DMS153 treated with DMSO at 0.1 percent for 48 hours (cell line): Measurements from ENCODE around the gene CCDC40.

Experiments used
- DNase-seq: peaks from one replicate; lab custom pipeline; 2025; ENCODE audit not compliant: unreplicated experiment; lab: John Stamatoyannopoulos, UW

The CCDC40 gene

DNA sequence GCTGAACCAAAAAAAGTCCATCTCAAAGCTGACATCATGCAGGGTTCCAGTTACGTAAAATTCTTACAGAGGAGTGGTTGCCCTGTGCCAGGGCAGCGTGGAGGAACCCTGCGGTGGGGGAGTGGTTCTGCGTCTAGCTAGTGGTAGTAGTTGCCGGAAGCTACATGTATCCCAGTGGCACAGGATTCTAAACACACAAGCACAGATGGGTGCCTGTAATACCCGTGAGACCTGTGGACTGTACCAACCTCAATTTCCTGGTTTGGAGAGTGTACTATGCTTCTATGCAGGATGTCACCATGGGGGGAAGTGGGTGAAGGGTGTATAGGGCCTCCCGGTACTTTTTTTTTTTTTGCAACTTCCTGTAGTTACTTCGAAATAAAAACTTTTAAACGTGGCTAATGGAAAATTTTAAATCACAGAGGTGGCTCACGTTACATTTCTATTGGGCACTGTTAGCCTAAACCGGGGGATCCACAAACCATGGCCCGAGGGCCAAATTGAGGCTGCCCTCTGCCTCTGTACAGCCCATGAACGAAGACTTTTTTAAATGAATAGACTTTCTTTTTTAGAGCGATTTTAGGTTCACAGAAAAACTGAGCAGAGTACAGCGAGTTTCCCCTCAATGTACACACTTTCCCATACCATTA is 39.3 kb upstream of the CCDC40 start:
- peak; percentile 7 for DNase-seq

DNA sequence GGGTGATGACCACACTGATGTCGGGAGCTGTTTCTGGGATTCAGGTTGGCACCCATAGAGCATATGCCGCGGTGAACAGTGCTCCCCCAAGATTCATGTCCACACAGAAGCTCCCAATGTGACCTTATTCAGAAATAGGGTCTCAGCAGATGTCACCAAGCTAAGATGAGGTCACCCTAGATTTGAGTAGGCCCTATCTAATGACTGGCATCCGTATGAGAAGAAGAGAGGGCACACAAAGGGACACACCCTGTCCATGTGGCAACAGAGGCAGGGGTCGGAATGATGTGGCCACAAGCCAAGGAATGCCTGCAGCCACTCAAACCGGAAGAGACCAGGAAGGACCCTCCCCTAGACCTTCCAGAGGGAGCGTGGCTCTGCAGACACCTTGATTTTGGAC is 36.3 kb upstream of the CCDC40 start:
- DNase-seq: no peak

DNA sequence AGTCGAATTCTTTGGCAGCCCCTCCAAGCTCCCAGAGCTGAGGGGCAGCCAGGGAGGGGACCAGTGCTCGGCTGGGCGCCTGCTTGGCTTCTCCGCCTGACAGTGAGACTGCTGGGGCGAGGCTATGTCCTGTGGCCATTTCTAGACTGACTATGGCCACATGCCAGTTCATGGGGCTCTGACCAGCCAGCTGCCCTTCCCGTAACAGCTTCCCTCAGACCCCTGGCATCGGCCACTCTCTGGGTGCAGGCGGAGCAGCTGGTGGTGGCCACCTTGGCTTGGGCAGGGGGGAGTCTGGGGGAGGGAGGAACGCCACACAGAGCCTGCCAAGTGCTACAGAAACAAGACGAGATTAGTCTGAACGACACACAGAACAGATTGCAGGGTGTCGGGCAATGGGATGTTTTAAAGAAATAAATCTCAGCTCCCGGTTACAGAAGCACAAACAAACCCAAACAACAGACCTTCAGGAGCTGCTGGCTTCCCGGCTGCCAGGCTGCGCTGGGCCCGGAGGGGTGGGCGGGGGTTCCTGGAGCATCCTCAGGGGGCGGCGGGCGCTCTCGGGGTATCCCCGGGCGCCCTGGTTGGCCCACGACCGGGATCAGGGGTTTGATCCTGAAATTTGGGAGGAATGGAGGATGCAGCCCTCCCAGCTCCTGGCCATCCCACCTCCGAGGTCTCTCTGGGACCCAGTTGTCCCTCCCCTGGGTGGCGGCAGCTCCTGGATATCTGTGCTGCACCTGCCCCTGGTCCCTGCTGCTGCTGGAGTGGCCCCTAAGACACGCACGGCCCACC is 35.3 kb upstream of the CCDC40 start:
- DNase-seq: no peak

DNA sequence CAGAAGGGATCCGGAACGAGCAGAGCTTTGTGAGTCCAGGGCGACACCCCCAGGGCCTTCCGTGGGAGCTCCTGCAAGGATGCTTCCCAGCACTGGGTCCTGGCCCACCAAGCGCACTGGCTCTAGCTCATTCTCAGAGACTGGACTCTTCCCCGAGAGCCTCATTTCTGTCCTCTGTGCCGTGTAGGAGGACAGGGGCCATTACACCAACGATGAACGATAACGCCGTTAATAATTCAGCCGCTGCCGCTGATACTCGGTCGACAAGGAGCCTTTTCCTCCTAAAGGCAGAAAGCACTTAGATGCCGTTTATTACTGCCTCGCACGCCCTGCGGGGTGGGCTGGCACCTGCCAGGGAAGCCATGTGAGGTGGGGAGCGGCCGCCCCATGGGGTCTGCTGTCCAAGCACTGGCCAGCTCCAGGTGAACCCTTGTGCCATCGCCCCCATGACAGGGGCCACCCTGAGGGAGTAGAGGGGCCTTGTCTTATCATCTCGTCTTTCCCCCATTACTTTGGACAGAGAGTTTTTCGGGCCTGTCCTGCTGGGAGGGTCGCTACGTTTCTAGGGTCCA is 34.3 kb upstream of the CCDC40 start:
- DNase-seq: no peak

DNA sequence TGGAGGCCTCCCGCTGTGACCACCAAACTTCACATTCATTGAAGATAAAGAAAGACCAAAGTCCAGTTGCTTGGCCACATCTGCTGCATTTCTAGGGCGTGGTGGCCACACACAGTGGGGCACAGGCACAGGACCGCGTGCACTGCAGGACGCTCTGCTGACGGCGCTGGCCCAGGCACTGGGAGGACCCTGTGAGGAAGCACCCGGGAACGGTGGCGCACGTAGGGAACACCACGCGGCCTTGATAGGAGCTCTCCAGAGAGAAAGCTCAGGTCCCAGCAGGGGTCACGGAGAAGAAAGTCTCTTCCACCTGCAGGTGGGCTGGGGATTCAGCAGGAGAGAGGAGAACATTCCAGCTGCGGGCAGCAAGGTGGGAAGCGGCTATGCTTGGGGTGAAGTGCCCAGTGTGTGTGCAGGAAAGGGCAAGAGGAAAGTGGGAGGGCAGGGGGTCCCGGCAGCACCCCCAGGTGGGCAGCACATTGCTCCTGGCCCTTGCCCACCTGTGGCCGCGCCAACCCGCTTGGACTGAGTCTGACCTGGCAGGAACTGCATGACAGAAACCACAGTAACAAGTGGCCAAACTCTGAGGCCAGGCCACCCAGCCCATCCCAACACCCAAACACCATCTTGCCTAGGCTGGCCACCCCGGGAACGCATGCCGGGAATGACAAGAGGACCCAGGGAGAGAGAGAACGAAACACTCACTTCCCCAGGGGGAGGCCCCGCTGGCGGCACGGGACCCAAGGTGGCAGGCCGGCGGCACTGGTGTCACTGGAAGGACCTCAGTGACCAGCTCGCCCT is 33.6 kb upstream of the CCDC40 start:
- DNase-seq: no peak

DNA sequence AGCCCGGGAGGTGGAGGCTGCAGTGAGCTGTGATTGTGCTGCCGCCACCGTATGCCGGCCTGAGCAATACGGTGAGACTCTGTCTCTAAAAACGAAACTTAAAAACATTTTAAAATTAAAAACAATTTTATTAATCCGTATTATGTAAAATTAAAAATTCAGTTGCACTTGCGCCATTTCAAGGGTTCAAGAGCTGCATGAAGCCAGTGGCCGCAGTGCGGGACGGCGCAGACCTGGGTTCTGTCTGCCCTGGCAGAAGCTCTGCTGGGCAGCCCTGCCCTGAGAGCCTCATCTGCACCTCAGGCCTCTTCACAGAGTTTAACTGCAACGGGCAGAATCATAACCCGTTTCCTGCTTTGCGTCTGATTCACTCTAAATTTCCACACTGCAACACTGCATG is 32.5 kb upstream of the CCDC40 start:
- no peak for DNase-seq

DNA sequence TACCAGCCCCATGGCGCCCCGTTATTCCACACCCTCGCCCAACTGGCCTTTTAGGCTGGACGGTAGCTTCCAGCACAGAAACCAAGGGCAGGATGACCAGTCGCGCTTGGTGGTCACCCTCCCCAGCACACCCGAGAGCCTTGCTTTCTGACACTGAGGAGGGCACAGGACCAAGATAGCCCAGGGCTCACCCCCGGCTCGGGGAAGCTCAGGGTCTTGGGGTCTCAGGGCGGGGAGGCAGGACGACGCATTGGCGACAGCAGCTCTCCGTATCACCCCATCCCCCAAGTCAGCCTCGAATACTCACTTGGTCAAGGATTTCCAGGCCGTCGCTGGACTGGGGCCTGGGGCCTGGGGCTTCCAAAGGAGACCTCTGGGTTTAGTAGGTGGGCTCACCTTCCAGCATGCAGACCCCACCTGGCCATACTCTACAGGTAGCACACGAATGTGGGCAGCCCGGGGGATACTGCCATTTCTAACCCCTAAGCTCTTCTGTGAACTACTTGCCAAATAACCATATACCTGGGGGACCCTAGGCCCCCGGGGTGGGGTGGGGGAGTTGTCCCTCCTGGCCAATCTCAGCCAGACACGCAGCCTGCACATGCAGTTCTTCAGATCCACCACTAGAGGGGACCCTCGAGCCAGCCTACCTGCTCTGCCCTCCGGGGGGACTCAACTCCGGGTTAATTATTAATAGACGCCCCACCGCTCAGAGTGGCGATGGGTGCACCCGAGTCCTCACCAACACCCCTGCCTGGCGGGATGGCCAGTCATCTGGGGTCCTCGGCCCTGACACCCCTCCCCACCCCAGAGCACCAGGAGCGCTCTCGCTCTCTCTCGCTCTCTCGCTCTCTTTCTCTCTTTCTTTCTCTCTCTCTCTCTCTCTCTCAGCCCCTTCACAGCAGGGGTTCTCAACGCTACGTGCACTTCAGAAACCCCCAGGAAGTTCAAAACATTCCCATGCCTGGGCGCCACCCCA is 30.8 kb upstream of the CCDC40 start:
- DNase-seq: peak; percentile 41

DNA sequence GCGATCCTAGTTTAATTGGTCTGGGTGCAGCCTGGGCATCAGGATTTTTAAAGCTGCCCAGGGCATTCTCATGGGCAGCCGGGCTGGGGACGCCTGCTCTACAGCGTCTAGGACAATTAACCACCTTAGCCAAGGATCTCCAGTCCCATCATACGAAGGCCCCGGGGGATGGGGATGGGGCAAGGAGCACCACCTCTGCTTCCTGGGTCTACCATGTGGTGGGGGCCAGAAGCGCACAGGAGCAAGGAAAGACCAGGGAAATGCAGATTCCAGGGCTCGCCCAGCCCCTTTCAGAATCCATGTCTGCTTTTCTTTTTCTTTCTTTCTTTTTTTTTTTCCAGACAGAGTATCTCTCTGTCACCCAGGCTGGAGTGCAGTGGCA is 30.1 kb upstream of the CCDC40 start:
- no peak for DNase-seq

DNA sequence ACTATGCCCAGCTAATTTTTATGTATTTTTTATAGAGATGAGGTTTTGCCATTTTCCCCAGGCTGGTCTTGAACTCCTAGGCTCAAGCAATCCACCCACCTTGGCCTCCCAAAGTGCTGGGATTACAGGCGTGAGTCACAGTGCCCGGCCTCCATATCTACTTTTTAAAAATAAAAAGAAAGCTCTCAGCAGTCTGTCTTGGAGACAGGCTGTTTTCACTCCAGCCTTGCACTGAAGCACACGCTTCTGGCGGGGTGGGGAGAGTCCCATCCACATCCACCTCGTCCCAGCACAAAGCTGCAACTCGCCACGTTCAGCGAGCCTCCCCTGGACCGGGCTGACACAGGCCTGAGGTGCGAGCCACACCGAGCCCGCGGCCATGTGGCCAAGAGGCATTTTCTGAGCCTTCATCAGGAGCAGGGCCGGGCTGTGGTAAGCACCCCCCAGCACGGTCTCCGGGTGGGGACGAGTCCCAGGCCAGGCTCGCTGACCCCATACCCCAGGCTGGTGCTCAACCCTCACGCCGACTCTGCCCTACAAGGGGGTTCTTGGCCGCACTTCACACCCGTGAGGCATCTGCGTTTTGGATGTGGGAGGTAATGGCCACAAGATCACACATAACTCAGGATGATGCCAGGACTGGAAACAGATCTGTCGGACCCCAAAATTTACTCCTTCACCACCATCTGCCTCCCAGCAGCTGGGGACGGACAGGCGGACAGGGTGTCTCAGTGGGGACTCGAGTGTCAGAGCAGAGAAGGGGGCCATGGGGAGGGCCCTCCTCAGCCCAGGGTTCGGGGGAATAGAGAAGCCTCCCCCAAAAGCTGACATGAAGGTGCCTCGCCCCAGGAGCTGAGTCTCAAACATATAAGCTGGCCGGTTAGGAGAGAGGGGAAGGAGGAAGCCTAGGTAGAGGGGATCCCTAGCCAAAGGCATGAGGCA is 29.4 kb upstream of the CCDC40 start:
- no peak for DNase-seq

DNA sequence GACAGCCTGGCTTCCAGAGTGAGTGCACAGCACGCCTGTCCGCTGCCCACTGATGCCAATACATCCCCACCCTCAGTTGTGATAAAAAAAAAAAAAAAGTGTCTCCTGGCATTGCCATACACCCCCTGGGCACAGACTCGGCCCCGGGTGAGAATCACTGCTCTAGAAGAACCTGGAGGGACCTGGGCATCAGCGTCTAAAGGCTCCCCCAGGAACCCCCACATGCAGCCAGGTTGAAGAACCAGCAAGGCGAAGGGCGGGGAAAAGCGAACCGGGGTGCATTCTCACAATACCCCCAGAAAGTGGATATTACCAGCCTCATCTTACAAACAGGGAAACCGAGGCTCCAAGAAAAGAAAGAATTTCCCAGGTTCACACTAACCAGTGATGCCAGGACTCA is 28.5 kb upstream of the CCDC40 start:
- DNase-seq: no peak

DNA sequence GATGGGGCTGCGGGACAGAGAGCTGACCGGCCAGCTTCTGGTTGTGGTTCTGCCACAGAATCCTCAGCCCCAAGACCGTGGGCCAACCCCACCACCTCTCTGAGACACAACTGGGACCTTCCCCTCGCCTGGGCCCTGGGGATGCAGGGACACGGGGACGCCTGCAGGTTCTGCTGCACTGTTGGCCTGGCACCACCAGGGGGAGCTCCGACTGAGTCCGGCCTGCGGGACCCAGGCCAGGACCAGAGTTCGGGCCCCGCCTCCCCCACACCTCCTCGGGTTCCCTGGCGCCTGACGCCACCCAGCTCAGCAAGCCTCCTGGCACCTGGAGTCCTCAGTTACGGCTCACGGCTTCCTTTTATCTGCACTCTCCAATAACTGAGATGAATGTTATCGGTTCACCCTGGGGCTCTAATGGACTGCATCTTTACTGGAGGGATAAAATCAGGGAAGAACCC is 28.0 kb upstream of the CCDC40 start:
- peak; percentile 86 for DNase-seq

DNA sequence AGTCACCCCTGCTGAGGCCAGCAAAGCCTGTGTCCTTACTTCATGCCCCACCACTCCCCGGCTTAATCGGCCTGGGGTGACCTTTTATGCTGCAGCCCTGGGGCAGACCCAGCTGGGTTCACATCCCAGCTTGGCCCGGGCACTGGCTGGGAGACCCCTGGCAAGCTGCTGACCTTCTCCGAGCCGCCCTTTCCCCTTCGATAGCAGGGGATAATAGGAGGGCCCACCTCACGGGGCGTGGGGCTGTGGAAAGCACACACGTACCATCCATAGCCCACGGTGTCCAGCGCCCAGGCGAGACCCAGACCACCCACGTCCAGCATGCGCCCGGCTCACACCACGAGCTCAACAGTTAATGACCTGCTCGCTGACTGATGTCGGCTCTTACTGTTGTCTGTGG is 27.6 kb upstream of the CCDC40 start:
- DNase-seq: no peak

DNA sequence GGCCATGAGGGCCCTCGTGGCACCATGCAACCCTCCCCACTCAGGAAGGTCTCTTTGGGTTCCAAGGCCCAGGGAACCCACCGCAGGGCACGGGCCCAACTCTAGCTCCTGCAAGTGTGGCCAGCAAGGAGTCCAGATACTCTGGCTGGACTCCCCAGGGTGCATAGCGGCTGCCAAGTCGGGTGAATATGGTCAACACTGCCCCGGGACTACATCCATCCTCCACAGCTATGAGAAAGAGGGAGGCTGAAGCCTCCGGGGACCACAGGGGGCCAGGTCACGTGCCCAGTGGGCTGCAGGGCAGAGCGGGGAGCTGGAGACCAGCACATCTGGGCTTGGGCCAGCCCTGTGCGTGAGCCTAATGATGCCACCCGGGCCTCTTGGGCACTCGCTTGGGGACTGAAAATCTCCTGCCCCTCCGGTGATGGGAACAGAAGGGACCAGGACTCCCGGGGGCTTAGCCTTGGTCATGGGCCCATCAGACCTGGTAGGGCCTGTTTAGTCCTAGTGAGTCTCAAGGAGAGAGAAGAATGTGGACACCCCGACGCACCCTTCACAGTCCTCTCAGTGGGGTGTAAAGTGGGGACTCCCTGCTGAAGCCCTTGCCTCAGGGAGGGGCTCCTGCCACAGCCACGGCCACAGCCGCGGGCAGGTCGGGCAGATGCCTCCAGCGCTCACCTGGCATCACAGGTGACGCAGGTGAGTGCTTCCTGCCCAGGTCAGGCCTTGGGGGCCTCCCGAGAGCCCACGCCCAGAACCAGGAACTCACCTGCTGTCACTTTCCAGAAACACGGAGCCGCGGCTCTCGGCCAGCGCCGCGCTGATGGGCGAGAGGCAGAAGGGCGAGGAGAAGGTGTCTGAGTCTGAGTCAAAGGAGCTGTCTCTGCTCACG is 26.8 kb upstream of the CCDC40 start:
- DNase-seq: no peak

DNA sequence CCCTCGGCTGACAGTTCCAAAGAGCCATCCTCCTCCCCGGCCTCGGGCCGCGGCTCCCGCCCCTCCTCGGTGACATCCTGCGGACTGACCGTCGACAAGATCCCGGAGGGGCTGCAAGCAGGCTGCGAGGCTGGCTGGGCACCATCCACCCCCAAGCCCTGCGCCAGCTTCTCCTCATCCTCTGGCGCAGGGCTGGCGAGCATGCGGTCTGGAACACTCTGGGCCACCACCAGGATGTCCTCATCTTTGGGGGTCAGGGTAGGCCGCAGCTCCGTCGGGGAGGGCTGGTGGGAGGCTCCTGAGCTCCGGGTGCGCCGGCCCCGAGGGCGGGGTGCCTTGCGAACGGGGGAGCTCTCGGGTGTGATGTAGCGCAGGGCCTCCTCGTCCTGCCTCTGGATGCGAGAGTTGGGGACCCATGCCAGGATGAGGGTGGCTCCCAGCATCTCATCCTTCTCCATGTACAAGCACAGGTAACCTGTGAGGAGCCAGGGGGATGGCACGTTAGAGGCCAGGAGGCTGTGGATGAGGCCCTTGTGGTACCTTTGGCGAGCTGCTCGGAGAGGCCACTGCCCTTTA is 26.1 kb upstream of the CCDC40 start:
- no peak for DNase-seq

DNA sequence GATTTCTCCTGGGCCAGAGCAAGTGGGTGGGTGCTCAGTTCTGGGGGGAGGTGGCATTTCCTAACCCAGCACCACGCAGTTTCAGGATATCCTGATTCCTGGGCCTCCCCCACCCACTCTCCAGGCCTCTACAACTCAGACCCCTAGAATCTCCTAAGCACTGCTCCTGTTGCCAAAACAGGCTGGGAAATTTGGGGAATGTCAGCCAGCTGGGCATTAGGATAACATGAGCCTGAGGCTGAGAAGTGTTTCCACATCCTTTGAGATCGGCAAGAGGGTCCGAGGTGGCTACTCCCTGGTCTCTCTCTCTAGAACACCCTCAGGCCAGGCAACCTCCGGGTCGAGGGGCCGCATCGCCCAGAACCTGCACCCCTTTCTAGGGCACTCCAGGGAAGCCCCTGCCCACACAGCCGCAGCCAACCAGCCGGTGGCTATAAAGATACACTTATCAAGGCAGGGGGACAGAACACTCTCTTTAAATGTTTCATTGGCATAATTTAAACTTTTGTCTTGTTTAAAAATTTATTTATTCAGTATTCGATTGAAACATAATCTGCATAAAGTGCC is 24.4 kb upstream of the CCDC40 start:
- DNase-seq: no peak

DNA sequence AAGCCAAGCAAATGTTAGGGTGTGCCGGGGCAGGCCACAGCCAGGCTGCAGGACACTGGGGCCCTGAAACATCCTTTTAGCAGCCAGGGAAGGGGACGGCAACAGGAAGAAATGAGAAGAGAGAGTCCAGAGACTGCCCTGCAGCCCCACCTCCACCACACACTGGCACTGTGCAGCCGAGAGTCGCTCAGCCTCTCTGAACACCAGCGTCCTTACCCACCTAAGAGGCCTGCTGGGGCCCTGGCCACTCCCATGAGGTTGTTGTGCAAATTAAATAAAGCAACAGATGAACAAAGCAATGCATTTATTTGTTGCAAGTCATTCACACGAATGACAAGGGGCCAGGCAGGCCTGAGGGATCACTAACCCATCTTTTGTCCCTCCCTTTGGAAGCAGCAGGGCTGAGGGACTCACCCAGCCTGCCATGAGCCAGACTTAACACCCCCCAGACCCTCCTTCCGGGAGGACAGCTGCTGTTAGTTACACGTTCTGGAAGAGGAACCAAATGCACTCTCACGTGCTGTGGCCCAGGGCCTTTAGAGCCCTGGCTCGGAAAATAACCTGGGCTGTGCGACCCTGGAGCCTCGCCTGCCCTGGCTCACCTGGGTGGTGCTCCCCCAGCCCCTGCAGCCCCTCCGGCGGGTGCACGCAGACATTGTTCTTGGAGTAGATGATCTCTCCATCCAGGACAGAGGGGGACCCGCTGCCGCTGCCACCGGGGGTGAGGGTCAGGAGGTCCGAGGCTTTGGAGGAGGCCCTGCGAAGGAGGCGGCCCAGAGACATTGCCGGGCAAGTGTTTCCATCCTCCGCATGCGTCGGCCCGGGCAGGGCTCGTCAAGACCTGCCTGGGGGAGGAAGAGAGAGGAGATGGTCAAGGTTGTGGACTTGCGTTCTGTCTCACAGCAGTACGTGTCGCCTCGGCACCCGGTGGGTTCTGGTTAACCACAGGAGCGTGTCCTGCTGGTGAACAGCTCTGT is 23.4 kb upstream of the CCDC40 start:
- no peak for DNase-seq
